ENCODE data around the gene FAM53B. TPM values are rescaled to one million over a fixed set of nuclear protein-coding genes. Genes with fewer than 3 reads are reported as not detected.

The FAM53B gene
- total RNA-seq, 2 donors from 2014 or later = 19.3 to 22.6 TPM

DNA sequence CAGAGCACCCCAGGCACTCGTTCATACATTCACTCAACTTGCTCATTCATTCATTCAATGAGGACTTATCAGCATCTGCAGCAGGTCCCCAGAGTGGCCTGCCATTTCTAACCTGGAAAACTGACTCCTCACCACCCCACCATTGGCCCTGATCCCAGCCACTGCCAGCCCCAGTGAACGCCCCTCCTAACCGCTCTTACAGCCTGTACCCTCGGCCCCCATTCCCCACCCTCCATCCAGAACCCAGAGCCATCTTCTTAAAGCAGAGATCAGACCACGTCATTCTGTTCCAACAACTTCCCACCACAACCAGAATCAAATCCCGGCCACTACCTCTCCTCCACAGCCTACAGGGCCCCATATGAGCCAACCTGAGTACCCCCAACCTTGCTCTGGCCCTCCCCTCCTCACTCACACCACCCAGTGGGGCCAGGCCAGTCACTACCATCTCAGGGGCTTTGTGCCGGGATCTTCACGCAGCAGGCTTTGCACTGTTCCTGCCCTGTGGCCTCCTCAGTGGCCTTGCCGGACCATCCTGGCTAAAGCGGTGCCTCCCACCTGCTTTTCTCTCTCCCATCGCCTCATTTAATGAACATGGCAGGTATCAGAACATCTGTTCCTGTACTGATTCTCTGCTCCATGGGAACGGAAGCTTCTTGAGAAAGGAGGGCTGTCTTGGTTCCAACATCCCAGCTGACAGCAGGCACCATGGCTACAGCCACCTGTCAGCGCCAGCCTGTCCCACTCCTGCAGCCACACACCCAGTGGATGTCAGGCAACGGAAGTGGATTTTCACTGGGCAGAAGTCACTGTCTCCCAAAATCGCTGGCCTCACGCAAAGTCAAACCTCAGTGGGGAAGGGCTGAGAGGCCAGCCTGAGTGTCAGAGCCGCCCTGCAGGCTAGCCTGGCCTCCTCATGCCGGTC, 45.4 kb downstream of the FAM53B start:
- Histone ChIP-seq H3K36me3 (ENCODE audit: control insufficient read depth, insufficient read depth, low read length) (peaks cover 20% of the 10 kb centered on the region), H3K9me3 (ENCODE audit: control insufficient read depth, low read length) (no peaks in the 10 kb centered on the region), H3K4me3 (ENCODE audit: low read length) (no peak overlapping the region), H3K9ac (ENCODE audit: extremely low read depth, low read length, poor library complexity, severe bottlenecking) (no peak overlapping the region), H3K27me3 (ENCODE audit: control insufficient read depth, insufficient read depth, low read length, poor library complexity, severe bottlenecking) (no peaks in the 10 kb centered on the region), H3K4me1 (ENCODE audit: control insufficient read depth, insufficient read depth, low read length) (no peaks in the 10 kb centered on the region), H3K27ac (ENCODE audit: low read depth, low read length) (no peak overlapping the region)
- TF ChIP-seq, protein P1, sequence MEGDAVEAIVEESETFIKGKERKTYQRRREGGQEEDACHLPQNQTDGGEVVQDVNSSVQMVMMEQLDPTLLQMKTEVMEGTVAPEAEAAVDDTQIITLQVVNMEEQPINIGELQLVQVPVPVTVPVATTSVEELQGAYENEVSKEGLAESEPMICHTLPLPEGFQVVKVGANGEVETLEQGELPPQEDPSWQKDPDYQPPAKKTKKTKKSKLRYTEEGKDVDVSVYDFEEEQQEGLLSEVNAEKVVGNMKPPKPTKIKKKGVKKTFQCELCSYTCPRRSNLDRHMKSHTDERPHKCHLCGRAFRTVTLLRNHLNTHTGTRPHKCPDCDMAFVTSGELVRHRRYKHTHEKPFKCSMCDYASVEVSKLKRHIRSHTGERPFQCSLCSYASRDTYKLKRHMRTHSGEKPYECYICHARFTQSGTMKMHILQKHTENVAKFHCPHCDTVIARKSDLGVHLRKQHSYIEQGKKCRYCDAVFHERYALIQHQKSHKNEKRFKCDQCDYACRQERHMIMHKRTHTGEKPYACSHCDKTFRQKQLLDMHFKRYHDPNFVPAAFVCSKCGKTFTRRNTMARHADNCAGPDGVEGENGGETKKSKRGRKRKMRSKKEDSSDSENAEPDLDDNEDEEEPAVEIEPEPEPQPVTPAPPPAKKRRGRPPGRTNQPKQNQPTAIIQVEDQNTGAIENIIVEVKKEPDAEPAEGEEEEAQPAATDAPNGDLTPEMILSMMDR (conservative IDR thresholded peaks at IDR 0.05) = no peak
- H3K27ac Mint-ChIP-seq = peak overlapping the region; percentile 20
- peaks cover 2% of the 10 kb centered on the region for H3K4me1 Mint-ChIP-seq
- no peak for DNase-seq
- no peaks in the 10 kb centered on the region for H3K27me3 Mint-ChIP-seq (ENCODE audit: insufficient read depth)
- no peak overlapping the region for H3K4me3 Mint-ChIP-seq
- no peaks in the 10 kb centered on the region for H3K9me3 Mint-ChIP-seq
- peaks cover 11% of the 10 kb centered on the region for H3K36me3 Mint-ChIP-seq (ENCODE audit: low read depth)
- WGBS, 2 experiments (ENCODE audit: insufficient coverage in 1 of 2, insufficient read length in 1 of 2) = 93 to 96% methylated on average over 15 to 18 of the region's 18 CpGs

DNA sequence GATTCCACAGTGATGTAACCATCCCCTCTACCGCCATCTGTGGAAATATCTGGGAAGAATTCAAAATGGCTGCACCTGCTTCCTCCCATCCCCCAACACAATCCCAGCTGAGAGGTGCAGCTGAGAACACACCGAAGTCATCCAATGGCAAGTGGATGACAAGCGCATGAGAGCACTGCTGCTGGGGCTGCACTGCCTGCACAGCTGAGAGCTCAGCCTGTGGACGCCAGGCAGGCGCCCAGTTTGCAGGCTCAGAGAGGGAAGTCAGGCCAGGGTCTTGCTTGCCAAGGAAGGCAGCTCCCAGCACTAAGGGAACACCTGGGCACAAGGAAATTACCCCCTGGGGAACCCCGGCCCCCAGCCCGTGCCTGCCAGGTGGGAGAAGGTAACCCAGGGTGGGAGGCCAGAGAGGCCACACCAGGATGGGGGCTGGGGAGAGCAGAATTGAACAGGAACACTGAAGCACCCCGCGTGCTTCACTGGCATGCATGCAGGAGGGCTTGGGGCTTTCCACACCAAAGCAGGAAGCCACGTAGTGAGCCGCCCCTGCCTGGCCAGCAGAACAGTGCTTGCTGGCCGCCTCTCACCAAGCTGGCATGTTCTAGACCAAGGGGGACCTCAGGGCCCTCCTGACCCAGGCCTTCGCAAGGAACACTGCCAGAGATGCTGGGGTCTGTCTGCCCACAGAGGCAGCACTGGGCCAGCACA, 46.2 kb downstream of the FAM53B start:
- peak overlapping the region; percentile 20 for H3K27ac Mint-ChIP-seq
- no peak for DNase-seq
- WGBS, 2 experiments (ENCODE audit: insufficient coverage in 1 of 2, insufficient read length in 1 of 2) = 92 to 98% methylated on average over 13 of the region's 13 CpGs

DNA sequence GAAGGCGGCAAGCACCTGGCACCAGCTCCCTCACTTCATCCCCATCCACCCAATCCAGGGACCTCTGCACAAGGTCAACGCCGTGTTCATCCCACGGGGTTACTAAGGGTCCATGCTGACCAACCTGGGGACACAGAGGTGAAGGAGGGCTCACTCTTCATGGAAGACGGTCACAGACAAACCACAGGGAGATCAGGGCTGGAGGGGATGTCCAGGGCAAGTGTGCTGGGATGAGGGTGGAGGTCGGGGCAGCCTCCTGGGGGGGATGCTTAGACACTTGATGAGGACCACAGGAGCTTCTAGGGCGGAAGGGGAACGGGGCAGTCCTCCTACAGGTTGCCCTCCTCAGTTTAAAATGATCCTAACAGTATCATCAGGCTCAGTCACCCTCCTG, 46.7 kb downstream of the FAM53B start:
- no peak for DNase-seq
- H3K9me3 Mint-ChIP-seq = no peaks in the 10 kb centered on the region
- H3K4me1 ChIP-seq (ENCODE audit: control insufficient read depth, insufficient read depth, low read length) = no peaks in the 10 kb centered on the region
- H3K9ac ChIP-seq (ENCODE audit: extremely low read depth, low read length, poor library complexity, severe bottlenecking) = no peak overlapping the region
- no peak overlapping the region for H3K4me3 Mint-ChIP-seq
- H3K36me3 ChIP-seq (ENCODE audit: control insufficient read depth, insufficient read depth, low read length) = peaks cover 20% of the 10 kb centered on the region
- no peaks in the 10 kb centered on the region for H3K27me3 Mint-ChIP-seq (ENCODE audit: insufficient read depth)
- TF ChIP-seq, protein P1 (conservative IDR thresholded peaks at IDR 0.05) = no peak
- H3K36me3 Mint-ChIP-seq (ENCODE audit: low read depth) = peaks cover 11% of the 10 kb centered on the region
- WGBS, 2 experiments (ENCODE audit: insufficient coverage in 1 of 2, insufficient read length in 1 of 2) = 97% methylated on average over 8 of the region's 8 CpGs; no CpG with 5 or more reads in 1 of the 2 experiments
- H3K4me3 ChIP-seq (ENCODE audit: low read length) = no peak overlapping the region
- H3K4me1 Mint-ChIP-seq = peaks cover 6% of the 10 kb centered on the region
- H3K9me3 ChIP-seq (ENCODE audit: control insufficient read depth, low read length) = no peaks in the 10 kb centered on the region
- no peak overlapping the region for H3K27ac ChIP-seq (ENCODE audit: low read depth, low read length)
- peak overlapping the region; percentile 63 for H3K27ac Mint-ChIP-seq
- no peaks in the 10 kb centered on the region for H3K27me3 ChIP-seq (ENCODE audit: control insufficient read depth, insufficient read depth, low read length, poor library complexity, severe bottlenecking)

More for the DNA sequence above, 46.2 kb downstream of the FAM53B start:
- Mint-ChIP-seq H3K4me1 (peaks cover 2% of the 10 kb centered on the region), H3K27me3 (ENCODE audit: insufficient read depth) (no peaks in the 10 kb centered on the region), H3K4me3 (no peak overlapping the region), H3K36me3 (ENCODE audit: low read depth) (peaks cover 11% of the 10 kb centered on the region), H3K9me3 (no peaks in the 10 kb centered on the region)
- Histone ChIP-seq H3K27ac (ENCODE audit: low read depth, low read length) (no peak overlapping the region), H3K4me1 (ENCODE audit: control insufficient read depth, insufficient read depth, low read length) (no peaks in the 10 kb centered on the region), H3K9me3 (ENCODE audit: control insufficient read depth, low read length) (no peaks in the 10 kb centered on the region), H3K36me3 (ENCODE audit: control insufficient read depth, insufficient read depth, low read length) (peaks cover 20% of the 10 kb centered on the region), H3K4me3 (ENCODE audit: low read length) (no peak overlapping the region), H3K9ac (ENCODE audit: extremely low read depth, low read length, poor library complexity, severe bottlenecking) (no peak overlapping the region), H3K27me3 (ENCODE audit: control insufficient read depth, insufficient read depth, low read length, poor library complexity, severe bottlenecking) (no peaks in the 10 kb centered on the region)
- TF ChIP-seq, protein P1 (conservative IDR thresholded peaks at IDR 0.05) = no peak
